ENCODE measurements around the gene TIAM2. TPM values are rescaled to one million over a fixed set of nuclear protein-coding genes. Genes with fewer than 3 reads are reported as not detected.

The TIAM2 gene
- total and polyA plus RNA-seq, 10 of the 15 experiments (the other 5 are each of a cell fraction or from before 2014, with no cell fraction given) = 1.1 to 10.5 (median 2.3) TPM

DNA sequence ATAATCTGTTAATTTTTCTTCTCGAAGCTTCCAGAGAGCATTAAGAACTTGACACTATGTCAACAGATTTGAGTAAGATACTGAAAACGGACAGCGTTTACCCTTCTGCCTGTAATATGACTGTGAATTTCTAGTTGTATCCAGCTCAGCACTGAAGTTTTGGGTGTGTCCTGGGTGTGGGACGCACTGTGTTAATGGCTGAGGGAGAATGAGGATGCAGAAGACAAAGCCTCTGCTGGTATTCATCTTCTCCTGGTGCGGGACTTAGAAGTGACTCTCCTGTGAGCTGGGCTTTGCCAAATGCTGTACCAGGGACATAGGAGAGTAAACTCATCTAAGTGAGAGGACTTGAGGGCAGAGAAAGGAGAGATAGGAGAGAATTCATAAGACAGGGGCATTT, 178.4 kb downstream of the TIAM2 start:
- H4K20me1 ChIP-seq (ENCODE audit: control insufficient read depth, insufficient read depth) = no peaks in the 10 kb centered on the region
- no peaks in the 10 kb centered on the region for H3K79me2 ChIP-seq (ENCODE audit: control insufficient read depth, insufficient read depth, low read length)
- WGBS (ENCODE audit: insufficient coverage, insufficient replicate concordance, low lambda C conversion rate, missing lambda C conversion rate) = 85% methylated on average over 5 of the region's 5 CpGs
- intact Hi-C loops (cut with micrococcal nuclease; ENCODE audit: unreplicated experiment) = loop anchor here (5.0 to 10.0 kb wide), 4 partner anchors 71 to 569 kb away; no protein-coding TSS in a partner anchor
- in situ Hi-C loops (cut with MboI) = loop anchor here (5.0 kb wide), 2 partner anchors 241 to 496 kb away; no protein-coding TSS in a partner anchor
- TF ChIP-seq RAD51 (IDR thresholded peaks at IDR 0.05) (no peak), POLR2AphosphoS5 (IDR thresholded peaks at IDR 0.05; ENCODE audit: low read length) (no peak), SUZ12 (IDR thresholded peaks at IDR 0.05; ENCODE audit: unreplicated experiment) (no peak), JUND (IDR thresholded peaks at IDR 0.05; ENCODE audit: low read depth, low read length) (no peak), CHD2 (IDR thresholded peaks at IDR 0.05; ENCODE audit: borderline replicate concordance, low read depth, low read length) (no peak), TCF7 (IDR thresholded peaks at IDR 0.05; ENCODE audit: borderline replicate concordance) (no peak)
- no peaks in the 10 kb centered on the region for H3K9me3 ChIP-seq (replicated peaks; ENCODE audit: control insufficient read depth, insufficient read depth, low read length)
- RAD21 ChIA-PET (ENCODE audit: unreplicated experiment) = interaction anchor here (0.7 to 5.5 kb wide), 10 partner anchors 8 to 500 kb away, joined by 3 to 116 read pairs (median 5); no protein-coding TSS in a partner anchor
- no peak for DNase-seq (ENCODE audit: low read depth, low spot score)
- H3K9ac ChIP-seq (ENCODE audit: control insufficient read depth, insufficient read depth, low read length) = no peak overlapping the region
- no peaks in the 10 kb centered on the region for H3K36me3 ChIP-seq (ENCODE audit: control insufficient read depth in 2 of 2, insufficient read depth in 2 of 2, low read length in 1 of 2)
- CTCF ChIA-PET = interaction anchor here (0.6 to 5.3 kb wide), 16 partner anchors 8 to 1663 kb away, joined by 3 to 206 read pairs (median 4); no protein-coding TSS in a partner anchor
- no peak for FAIRE-seq
- no peaks in the 10 kb centered on the region for H3K27me3 ChIP-seq (replicated peaks in 1 of 2; ENCODE audit: control insufficient read depth in 2 of 2, insufficient read depth in 2 of 2, low read length in 1 of 2)
- no peak for ATAC-seq
- H2AFZ ChIP-seq (ENCODE audit: control insufficient read depth, low read depth, low read length) = no peak overlapping the region
- POLR2A ChIA-PET = interaction anchor here (0.7 to 2.1 kb wide), 3 partner anchors 240 to 361 kb away, joined by 3 to 9 read pairs (median 3); no protein-coding TSS in a partner anchor
- H3K4me2 ChIP-seq (ENCODE audit: control insufficient read depth, insufficient read depth) = no peak overlapping the region
- H3K27ac ChIP-seq (ENCODE audit: control insufficient read depth, insufficient read depth) = no peak overlapping the region
- H3K4me1 ChIP-seq (ENCODE audit: control insufficient read depth, insufficient read depth, low read length) = peaks cover 25% of the 10 kb centered on the region
- no peak overlapping the region for H3K4me3 ChIP-seq
- SMC1A ChIA-PET (ENCODE audit: uncharacterized antibody, unreplicated experiment) = interaction anchor here (0.6 to 7.1 kb wide), 18 partner anchors 9 to 517 kb away, joined by 3 to 150 read pairs (median 6); no protein-coding TSS in a partner anchor
- no TSS peak for BruUV-seq (replicated peaks)

Data from GM12878 (cell line).